GM12801 (cell line): Measurements from ENCODE around the gene SBNO2.

Source experiments
- TF ChIP-seq, protein P1 (sequence below): IDR thresholded peaks from one replicate; pipeline ENCODE4 v1.5.1; 2011; ENCODE audit warnings: control low read depth; ENCODE audit not compliant: insufficient read length; ENCODE audit errors: extremely low read depth

The SBNO2 gene

DNA sequence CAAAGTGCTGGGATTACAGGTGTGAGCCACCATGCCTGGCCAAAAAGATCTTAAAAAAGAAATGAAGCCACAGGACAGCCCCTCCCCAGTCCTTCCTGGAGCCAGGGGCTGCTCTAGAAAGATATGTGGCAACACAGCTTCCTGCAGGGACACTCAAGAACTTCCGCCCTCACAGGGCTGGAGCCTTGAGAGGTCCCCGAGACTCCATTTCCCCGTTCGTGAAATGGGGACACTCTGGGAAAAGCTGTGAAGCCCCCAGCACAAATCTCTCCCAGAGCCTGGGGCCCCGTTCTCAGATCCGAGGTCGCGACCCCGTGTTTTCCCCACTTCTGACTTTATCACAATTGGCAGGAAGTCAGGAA is 72.8 kb downstream of the SBNO2 start:
- TF ChIP-seq, protein P1, sequence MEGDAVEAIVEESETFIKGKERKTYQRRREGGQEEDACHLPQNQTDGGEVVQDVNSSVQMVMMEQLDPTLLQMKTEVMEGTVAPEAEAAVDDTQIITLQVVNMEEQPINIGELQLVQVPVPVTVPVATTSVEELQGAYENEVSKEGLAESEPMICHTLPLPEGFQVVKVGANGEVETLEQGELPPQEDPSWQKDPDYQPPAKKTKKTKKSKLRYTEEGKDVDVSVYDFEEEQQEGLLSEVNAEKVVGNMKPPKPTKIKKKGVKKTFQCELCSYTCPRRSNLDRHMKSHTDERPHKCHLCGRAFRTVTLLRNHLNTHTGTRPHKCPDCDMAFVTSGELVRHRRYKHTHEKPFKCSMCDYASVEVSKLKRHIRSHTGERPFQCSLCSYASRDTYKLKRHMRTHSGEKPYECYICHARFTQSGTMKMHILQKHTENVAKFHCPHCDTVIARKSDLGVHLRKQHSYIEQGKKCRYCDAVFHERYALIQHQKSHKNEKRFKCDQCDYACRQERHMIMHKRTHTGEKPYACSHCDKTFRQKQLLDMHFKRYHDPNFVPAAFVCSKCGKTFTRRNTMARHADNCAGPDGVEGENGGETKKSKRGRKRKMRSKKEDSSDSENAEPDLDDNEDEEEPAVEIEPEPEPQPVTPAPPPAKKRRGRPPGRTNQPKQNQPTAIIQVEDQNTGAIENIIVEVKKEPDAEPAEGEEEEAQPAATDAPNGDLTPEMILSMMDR: no peak

DNA sequence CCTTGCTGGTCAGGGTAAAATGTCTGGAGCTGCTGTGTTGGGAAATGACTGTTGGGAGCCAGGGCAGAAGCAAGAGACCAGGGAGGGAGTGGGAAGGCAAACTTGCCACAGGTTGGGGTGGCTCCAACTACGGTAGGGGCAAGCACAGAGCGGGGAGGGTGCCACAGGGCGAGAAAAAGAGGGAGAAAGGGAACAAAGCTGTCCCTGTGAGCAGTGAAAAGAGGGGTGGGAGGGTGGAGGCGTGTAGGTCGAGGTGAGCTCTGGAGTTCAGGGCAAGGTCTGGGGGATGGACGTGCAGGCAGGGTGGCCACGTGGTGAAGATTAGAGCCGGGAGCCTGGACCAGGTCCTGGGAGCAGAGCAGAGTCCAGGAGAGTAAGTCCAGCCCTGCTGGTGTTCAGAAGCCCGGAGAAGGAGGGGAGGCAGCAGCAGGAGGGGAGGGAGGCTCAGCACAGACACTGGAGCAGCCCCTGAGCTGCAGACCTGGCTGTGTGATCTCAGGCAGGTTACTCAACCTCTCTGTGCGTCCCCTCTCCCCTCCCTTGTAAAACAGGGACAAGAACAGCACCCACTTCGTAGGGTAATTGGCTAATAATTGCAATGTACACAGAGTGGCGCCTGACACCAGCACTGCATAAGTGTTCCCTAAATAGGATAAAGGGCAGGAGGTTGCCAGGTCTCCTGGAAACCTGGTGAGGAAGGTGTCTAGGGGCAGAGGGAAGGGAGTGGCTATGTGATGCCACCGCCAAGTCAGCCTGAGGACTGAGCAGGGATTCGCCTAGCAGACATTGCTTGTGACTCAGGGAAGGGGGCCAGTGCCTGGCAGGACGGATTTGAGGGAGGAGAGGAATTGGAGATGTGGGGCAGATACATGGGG is 75.7 kb downstream of the SBNO2 start:
- TF ChIP-seq, protein P1: no peak

- TF ChIP-seq, protein P1: no peak
These were observed 76.3 kb downstream of the SBNO2 start for GRCh38 chr19:1097810-1098176.

GRCh38 chr19:1094978-1095701 is 78.9 kb downstream of the SBNO2 start, which contains the start of gene POLR2E:
POLR2E (minus strand) TSS chr19:1095375; CDS start chr19:1095315, 60 bp downstream.
- TF ChIP-seq, protein P1: no peak

DNA sequence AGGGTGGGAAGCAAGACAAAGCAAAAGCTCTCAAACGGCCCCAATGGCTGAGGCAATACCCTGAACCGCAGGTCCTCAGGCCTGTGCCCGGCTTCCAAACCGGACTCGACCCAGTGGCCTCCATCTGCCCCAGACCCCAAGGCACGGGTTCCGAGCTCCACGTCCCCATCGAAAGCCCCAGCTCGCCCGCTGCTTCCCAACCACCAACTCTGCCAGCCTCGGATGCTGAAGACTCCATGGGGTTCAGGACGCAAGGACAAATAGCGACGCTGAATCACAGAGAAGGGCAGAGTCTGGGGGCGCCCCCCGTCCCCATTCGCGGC is 79.5 kb downstream of the SBNO2 start:
- TF ChIP-seq, protein P1: no peak

DNA sequence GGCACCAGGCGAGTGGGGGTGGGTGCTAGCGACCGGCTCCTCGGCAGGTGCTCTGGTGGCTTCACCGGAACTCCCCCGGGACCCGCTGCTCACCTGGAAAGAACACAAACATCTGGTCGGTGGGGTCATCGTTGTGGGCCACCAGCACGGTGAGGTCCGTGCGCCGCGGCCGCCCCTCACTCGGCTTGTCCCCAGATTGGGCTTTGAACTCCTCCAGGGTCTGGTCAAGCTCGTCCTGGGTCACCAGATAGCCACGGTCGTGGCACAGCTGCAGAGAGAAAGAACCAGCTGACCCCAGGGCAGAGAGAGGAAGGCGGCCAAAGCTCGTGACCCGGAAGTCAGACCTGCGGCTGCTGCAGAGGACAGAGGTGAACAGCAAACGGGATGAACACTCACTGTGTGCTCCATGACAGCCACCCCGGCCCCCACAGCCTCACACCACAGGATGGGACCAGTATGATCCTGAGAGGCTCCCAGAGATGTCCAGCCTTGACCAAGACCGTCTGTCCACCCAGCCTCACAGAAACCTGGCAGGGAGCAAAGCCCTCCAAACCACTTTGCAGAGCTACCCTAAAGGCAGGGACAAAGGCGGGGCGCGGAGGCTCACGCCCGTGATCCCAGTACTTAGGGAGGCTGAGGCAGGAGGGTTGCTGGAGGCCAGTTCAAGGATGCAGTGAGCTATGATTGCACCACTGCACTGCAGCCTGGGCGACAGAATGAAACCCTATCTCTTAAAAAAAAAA is 80.1 kb downstream of the SBNO2 start:
- TF ChIP-seq, protein P1: no peak

DNA sequence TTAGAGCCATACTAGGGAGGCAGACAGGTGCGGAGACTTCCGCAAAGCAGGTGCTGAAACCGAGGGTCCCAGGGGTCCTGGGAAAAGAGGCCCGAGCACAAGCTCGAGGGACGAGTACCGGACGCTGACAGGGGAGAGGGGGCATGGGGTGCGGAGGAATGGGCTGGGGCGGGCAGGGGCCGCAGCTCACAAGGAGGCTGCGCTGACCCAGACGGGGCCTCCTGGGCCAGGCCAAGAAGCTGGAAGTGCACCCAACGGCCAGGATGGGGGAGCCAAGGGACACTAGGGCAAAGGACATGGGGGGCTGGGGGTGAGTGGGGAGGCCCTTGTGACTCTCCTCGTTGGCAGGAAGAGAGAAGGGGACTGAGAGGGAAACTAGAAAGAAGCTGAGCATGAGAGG is 80.7 kb downstream of the SBNO2 start:
- TF ChIP-seq, protein P1: no peak
